Measurements from ENCODE around the gene STOM.
A peak's percentile ranks its signal among the peaks of the same experiment; 100 is the strongest.

The STOM gene

GRCh38 chr9:121319383-121319780 lies 50.7 kb downstream of the STOM start:
- no peaks in the 10 kb centered on the region for H3K9me3 ChIP-seq (ENCODE audit: control insufficient read depth in 2 of 2, low read length in 2 of 2)
- peaks cover 59% of the 10 kb centered on the region for H3K4me1 ChIP-seq (ENCODE audit: control insufficient read depth, insufficient read depth, low read length)
- H3K27me3 ChIP-seq (ENCODE audit: control insufficient read depth in 1 of 2, insufficient read depth in 2 of 2, low read length in 2 of 2), result no peaks in the 10 kb centered on the region
- peak overlapping the region; percentile 84 for H3K27ac ChIP-seq (ENCODE audit: low read length)
- no peak overlapping the region for H3K4me3 ChIP-seq (ENCODE audit: low read length in 2 of 2)
- H3K36me3 ChIP-seq (ENCODE audit: control insufficient read depth in 2 of 2, insufficient read depth in 2 of 2, low read length in 2 of 2), result peaks cover 52 to 55% of the 10 kb centered on the region in 2 donors
- H3K9ac ChIP-seq (ENCODE audit: low read length in 2 of 2), result no peak overlapping the region

- no peak overlapping the region for H3K4me3 ChIP-seq (ENCODE audit: low read length in 2 of 2)
- peak overlapping the region; percentile 76 for H3K27ac ChIP-seq (ENCODE audit: low read length)
- peaks cover 56% of the 10 kb centered on the region for H3K4me1 ChIP-seq (ENCODE audit: control insufficient read depth, insufficient read depth, low read length)
- H3K36me3 ChIP-seq (ENCODE audit: control insufficient read depth in 2 of 2, insufficient read depth in 2 of 2, low read length in 2 of 2), result peaks cover 51 to 54% of the 10 kb centered on the region in 2 donors
- peak overlapping the region; percentile 29 to 30 for H3K9ac ChIP-seq (ENCODE audit: low read length in 2 of 2)
- H3K27me3 ChIP-seq (ENCODE audit: control insufficient read depth in 1 of 2, insufficient read depth in 2 of 2, low read length in 2 of 2), result no peaks in the 10 kb centered on the region
- no peaks in the 10 kb centered on the region for H3K9me3 ChIP-seq (ENCODE audit: control insufficient read depth in 2 of 2, low read length in 2 of 2)
These were observed 51.2 kb downstream of the STOM start for GRCh38 chr9:121318631-121319382.

- peak overlapping the region; percentile 30 to 47 for H3K9ac ChIP-seq (ENCODE audit: low read length in 2 of 2)
- peaks cover 59 to 60% of the 10 kb centered on the region in 2 donors for H3K36me3 ChIP-seq (ENCODE audit: control insufficient read depth in 2 of 2, insufficient read depth in 2 of 2, low read length in 2 of 2)
- no peak overlapping the region for H3K4me3 ChIP-seq (ENCODE audit: low read length in 2 of 2)
- H3K9me3 ChIP-seq (ENCODE audit: control insufficient read depth in 2 of 2, low read length in 2 of 2), result no peaks in the 10 kb centered on the region
- H3K4me1 ChIP-seq (ENCODE audit: control insufficient read depth, insufficient read depth, low read length), result peaks cover 61% of the 10 kb centered on the region
- H3K27ac ChIP-seq (ENCODE audit: low read length), result peak overlapping the region; percentile 76
- no peaks in the 10 kb centered on the region for H3K27me3 ChIP-seq (ENCODE audit: control insufficient read depth in 1 of 2, insufficient read depth in 2 of 2, low read length in 2 of 2)
These were observed 52.1 kb downstream of the STOM start for GRCh38 chr9:121317737-121318630.

GRCh38 chr9:121316852-121317373 lies 53.1 kb downstream of the STOM start:
- no peaks in the 10 kb centered on the region for H3K9me3 ChIP-seq (ENCODE audit: control insufficient read depth in 2 of 2, low read length in 2 of 2)
- H3K27ac ChIP-seq (ENCODE audit: low read length), result peak overlapping the region; percentile 76
- peaks cover 57% of the 10 kb centered on the region for H3K4me1 ChIP-seq (ENCODE audit: control insufficient read depth, insufficient read depth, low read length)
- no peak overlapping the region for H3K9ac ChIP-seq (ENCODE audit: low read length in 2 of 2)
- H3K36me3 ChIP-seq (ENCODE audit: control insufficient read depth in 2 of 2, insufficient read depth in 2 of 2, low read length in 2 of 2), result peaks cover 60 to 63% of the 10 kb centered on the region in 2 donors
- H3K4me3 ChIP-seq (ENCODE audit: low read length in 2 of 2), result no peak overlapping the region
- no peaks in the 10 kb centered on the region for H3K27me3 ChIP-seq (ENCODE audit: control insufficient read depth in 1 of 2, insufficient read depth in 2 of 2, low read length in 2 of 2)

GRCh38 chr9:121316378-121316777 lies 53.7 kb downstream of the STOM start:
- Histone ChIP-seq H3K27ac (ENCODE audit: low read length) (peak overlapping the region; percentile 76), H3K27me3 (ENCODE audit: control insufficient read depth in 1 of 2, insufficient read depth in 2 of 2, low read length in 2 of 2) (no peaks in the 10 kb centered on the region), H3K36me3 (ENCODE audit: control insufficient read depth in 2 of 2, insufficient read depth in 2 of 2, low read length in 2 of 2) (peaks cover 64 to 67% of the 10 kb centered on the region in 2 donors), H3K4me1 (ENCODE audit: control insufficient read depth, insufficient read depth, low read length) (peaks cover 57% of the 10 kb centered on the region), H3K9me3 (ENCODE audit: control insufficient read depth in 2 of 2, low read length in 2 of 2) (no peaks in the 10 kb centered on the region), H3K9ac (ENCODE audit: low read length in 2 of 2) (no peak overlapping the region), H3K4me3 (ENCODE audit: low read length in 2 of 2) (no peak overlapping the region)

GRCh38 chr9:121313458-121314152 lies 56.4 kb downstream of the STOM start:
- Histone ChIP-seq H3K4me1 (ENCODE audit: control insufficient read depth, insufficient read depth, low read length) (peaks cover 47% of the 10 kb centered on the region), H3K36me3 (ENCODE audit: control insufficient read depth in 2 of 2, insufficient read depth in 2 of 2, low read length in 2 of 2) (peaks cover 66 to 80% of the 10 kb centered on the region in 2 donors), H3K9me3 (ENCODE audit: control insufficient read depth in 2 of 2, low read length in 2 of 2) (no peaks in the 10 kb centered on the region), H3K9ac (ENCODE audit: low read length in 2 of 2) (no peak overlapping the region), H3K27ac (ENCODE audit: low read length) (peak overlapping the region; percentile 42), H3K27me3 (ENCODE audit: control insufficient read depth in 1 of 2, insufficient read depth in 2 of 2, low read length in 2 of 2) (no peaks in the 10 kb centered on the region), H3K4me3 (ENCODE audit: low read length in 2 of 2) (no peak overlapping the region)

GRCh38 chr9:121312169-121312568 lies 57.9 kb downstream of the STOM start:
- peaks cover 68 to 81% of the 10 kb centered on the region in 2 donors for H3K36me3 ChIP-seq (ENCODE audit: control insufficient read depth in 2 of 2, insufficient read depth in 2 of 2, low read length in 2 of 2)
- H3K27me3 ChIP-seq (ENCODE audit: control insufficient read depth in 1 of 2, insufficient read depth in 2 of 2, low read length in 2 of 2), result no peaks in the 10 kb centered on the region
- H3K9me3 ChIP-seq (ENCODE audit: control insufficient read depth in 2 of 2, low read length in 2 of 2), result no peaks in the 10 kb centered on the region
- no peak overlapping the region for H3K4me3 ChIP-seq (ENCODE audit: low read length in 2 of 2)
- H3K27ac ChIP-seq (ENCODE audit: low read length), result peak overlapping the region; percentile 11
- H3K9ac ChIP-seq (ENCODE audit: low read length in 2 of 2), result no peak overlapping the region
- peaks cover 47% of the 10 kb centered on the region for H3K4me1 ChIP-seq (ENCODE audit: control insufficient read depth, insufficient read depth, low read length)

- Histone ChIP-seq H3K27ac (ENCODE audit: low read length) (no peak overlapping the region), H3K9ac (ENCODE audit: low read length in 2 of 2) (no peak overlapping the region), H3K4me3 (ENCODE audit: low read length in 2 of 2) (no peak overlapping the region), H3K9me3 (ENCODE audit: control insufficient read depth in 2 of 2, low read length in 2 of 2) (no peaks in the 10 kb centered on the region), H3K27me3 (ENCODE audit: control insufficient read depth in 1 of 2, insufficient read depth in 2 of 2, low read length in 2 of 2) (no peaks in the 10 kb centered on the region), H3K4me1 (ENCODE audit: control insufficient read depth, insufficient read depth, low read length) (peaks cover 40% of the 10 kb centered on the region), H3K36me3 (ENCODE audit: control insufficient read depth in 2 of 2, insufficient read depth in 2 of 2, low read length in 2 of 2) (peaks cover 63 to 82% of the 10 kb centered on the region in 2 donors)
These were observed 59.5 kb downstream of the STOM start for GRCh38 chr9:121310571-121310970.

- no peak overlapping the region for H3K9ac ChIP-seq (ENCODE audit: low read length in 2 of 2)
- H3K36me3 ChIP-seq (ENCODE audit: control insufficient read depth in 2 of 2, insufficient read depth in 2 of 2, low read length in 2 of 2), result peaks cover 63 to 85% of the 10 kb centered on the region in 2 donors
- peak overlapping the region; percentile 37 for H3K27ac ChIP-seq (ENCODE audit: low read length)
- no peaks in the 10 kb centered on the region for H3K9me3 ChIP-seq (ENCODE audit: control insufficient read depth in 2 of 2, low read length in 2 of 2)
- H3K4me3 ChIP-seq (ENCODE audit: low read length in 2 of 2), result no peak overlapping the region
- H3K27me3 ChIP-seq (ENCODE audit: control insufficient read depth in 1 of 2, insufficient read depth in 2 of 2, low read length in 2 of 2), result no peaks in the 10 kb centered on the region
- peaks cover 40% of the 10 kb centered on the region for H3K4me1 ChIP-seq (ENCODE audit: control insufficient read depth, insufficient read depth, low read length)
These were observed 60.1 kb downstream of the STOM start for GRCh38 chr9:121309833-121310425.

GRCh38 chr9:121309171-121309570 lies 60.9 kb downstream of the STOM start:
- Histone ChIP-seq H3K4me1 (ENCODE audit: control insufficient read depth, insufficient read depth, low read length) (peaks cover 47% of the 10 kb centered on the region), H3K9me3 (ENCODE audit: control insufficient read depth in 2 of 2, low read length in 2 of 2) (no peaks in the 10 kb centered on the region), H3K4me3 (ENCODE audit: low read length in 2 of 2) (no peak overlapping the region), H3K36me3 (ENCODE audit: control insufficient read depth in 2 of 2, insufficient read depth in 2 of 2, low read length in 2 of 2) (peaks cover 70 to 89% of the 10 kb centered on the region in 2 donors), H3K27ac (ENCODE audit: low read length) (peak overlapping the region; percentile 37), H3K27me3 (ENCODE audit: control insufficient read depth in 1 of 2, insufficient read depth in 2 of 2, low read length in 2 of 2) (no peaks in the 10 kb centered on the region), H3K9ac (ENCODE audit: low read length in 2 of 2) (no peak overlapping the region)

All from stomach smooth muscle (tissue), 2 donors.